NCI-H2227 (cell line): ENCODE data around the gene SEH1L.
"Not testable (repeated sequence)": the region's sequence is repeated elsewhere in the genome, so short reads cannot be mapped to it uniquely, and the experiment has no call there.

Experiments used
- DNase-seq: peaks from one replicate; lab custom pipeline; 2025; ENCODE audit not compliant: unreplicated experiment; lab: John Stamatoyannopoulos, UW

Gene SEH1L

GRCh38 chr18:12993439-12993838, 45.6 kb downstream of the SEH1L start:
- DNase-seq = no peak

GRCh38 chr18:12995424-12995823, 47.6 kb downstream of the SEH1L start:
- DNase-seq = no peak

- no peak for DNase-seq
Measured at GRCh38 chr18:12995952-12996477, 48.2 kb downstream of the SEH1L start.

GRCh38 chr18:12996661-12997292, 49.0 kb downstream of the SEH1L start:
- DNase-seq = no peak

GRCh38 chr18:12997330-12997729, 49.5 kb downstream of the SEH1L start:
- DNase-seq = not testable (repeated sequence)

GRCh38 chr18:12998332-12999060, 50.7 kb downstream of the SEH1L start:
- DNase-seq = no peak

- DNase-seq = peak; percentile 29
Measured at GRCh38 chr18:13003466-13003896, 55.7 kb downstream of the SEH1L start.

- DNase-seq = no peak
Measured at GRCh38 chr18:13004396-13004795, 56.6 kb downstream of the SEH1L start.

GRCh38 chr18:13005289-13005688, 57.5 kb downstream of the SEH1L start:
- DNase-seq = no peak

GRCh38 chr18:13006531-13007247, 58.9 kb downstream of the SEH1L start:
- DNase-seq = no peak

GRCh38 chr18:13007248-13007560, 59.4 kb downstream of the SEH1L start:
- DNase-seq = no peak

GRCh38 chr18:13011719-13012118, 63.9 kb downstream of the SEH1L start:
- DNase-seq = no peak

- DNase-seq = no peak
Measured at GRCh38 chr18:13014232-13014631, 66.4 kb downstream of the SEH1L start.

- DNase-seq = no peak
Measured at GRCh38 chr18:13014818-13015217, 67.0 kb downstream of the SEH1L start.

- no peak for DNase-seq
Measured at GRCh38 chr18:13017247-13017875, 69.5 kb downstream of the SEH1L start.

GRCh38 chr18:13018374-13018773, 70.6 kb downstream of the SEH1L start:
- no peak for DNase-seq

- DNase-seq = no peak
Measured at GRCh38 chr18:13019301-13019700, 71.5 kb downstream of the SEH1L start.

GRCh38 chr18:13022644-13023043, 74.8 kb downstream of the SEH1L start:
- no peak for DNase-seq

GRCh38 chr18:13025233-13025632, 77.4 kb downstream of the SEH1L start:
- DNase-seq = no peak

- DNase-seq = no peak
Measured at GRCh38 chr18:13026583-13027270, 78.9 kb downstream of the SEH1L start.

GRCh38 chr18:13028869-13029268, 81.1 kb downstream of the SEH1L start:
- DNase-seq = no peak
